OCI-LY1 (cell line): ENCODE measurements around the gene PRKG1.

Experiments
- H2AFZ ChIP-seq: fragments of 200-600 bp; sonication (generic), shearing (Covaris generic); 2 replicates; pipeline ENCODE4 v1.6.0; 2014; ENCODE audit warnings: antibody characterized with exemption, mild to moderate bottlenecking, low read length
- H3F3A ChIP-seq: fragments of 200-600 bp; sonication (generic), shearing (Covaris generic); 2 replicates; pipeline ENCODE4 v1.6.0; 2014; ENCODE audit warnings: mild to moderate bottlenecking, antibody characterized with exemption, low read length, moderate library complexity; ENCODE audit not compliant: insufficient read depth
- H3K27ac ChIP-seq: fragments of 200-600 bp; sonication (generic); 2 replicates; pipeline ENCODE4 v1.5.1; 2014; ENCODE audit warnings: low read length, mixed run types, mild to moderate bottlenecking, low read depth; ENCODE audit not compliant: poor library complexity, severe bottlenecking
- H3K27me3 ChIP-seq: fragments of 200-600 bp; sonication (generic); 2 replicates; pipeline ENCODE4 v1.6.0; 2014; ENCODE audit warnings: antibody characterized with exemption, mild to moderate bottlenecking, low read length, moderate library complexity; ENCODE audit not compliant: insufficient read depth
- H3K36me3 ChIP-seq: fragments of 200-600 bp; sonication (generic); 2 replicates; pipeline ENCODE4 v1.6.1; 2014; ENCODE audit warnings: mild to moderate bottlenecking, antibody characterized with exemption, low read length, moderate library complexity, mixed read lengths; ENCODE audit not compliant: insufficient read depth
- H3K4me1 ChIP-seq: fragments of 200-600 bp; sonication (generic); 2 replicates; pipeline ENCODE4 v1.5.1; 2014; ENCODE audit warnings: mild to moderate bottlenecking, low read length, moderate library complexity; ENCODE audit not compliant: insufficient read depth, severe bottlenecking
- H3K4me2 ChIP-seq: fragments of 200-600 bp; sonication (generic), shearing (Covaris generic); 2 replicates; pipeline ENCODE4 v1.6.1; 2014; ENCODE audit warnings: low read length
- H3K4me3 ChIP-seq: fragments of 200-600 bp; sonication (generic); 2 replicates; pipeline ENCODE4 v1.5.1; 2014; ENCODE audit warnings: low read length, low read depth, mild to moderate bottlenecking, mixed read lengths; ENCODE audit not compliant: poor library complexity, severe bottlenecking
- H3K79me2 ChIP-seq: fragments of 200-600 bp; shearing (Covaris generic); 2 replicates; pipeline ENCODE4 v1.6.1; 2016; ENCODE audit warnings: mixed run types, low read length, mixed read lengths; ENCODE audit not compliant: insufficient read depth
- H3K9ac ChIP-seq: fragments of 200-600 bp; sonication (generic), shearing (Covaris generic); 2 replicates; pipeline ENCODE4 v1.6.1; 2014; ENCODE audit warnings: mild to moderate bottlenecking, low read length, mixed read lengths
- H3K9me2 ChIP-seq: fragments of 200-600 bp; sonication (generic), shearing (Covaris generic); 2 replicates; pipeline ENCODE4 v1.6.1; 2014; ENCODE audit warnings: low read depth, mild to moderate bottlenecking, low read length, mixed read lengths
- H3K9me3 ChIP-seq: fragments of 200-600 bp; shearing (Covaris generic); 2 replicates; pipeline ENCODE4 v1.6.1; 2014; ENCODE audit warnings: low read length, mixed read lengths
- H4K20me1 ChIP-seq: fragments of 200-600 bp; sonication (generic), shearing (Covaris generic); 2 replicates; pipeline ENCODE4 v1.6.0; 2016; ENCODE audit warnings: mild to moderate bottlenecking, low read length; ENCODE audit not compliant: insufficient read depth
- EZH2 ChIP-seq: fragments of 200-600 bp; sonication (generic), shearing (Covaris generic); IDR thresholded peaks from 2 replicates; pipeline ENCODE4 v1.8.0; 2017; ENCODE audit warnings: borderline replicate concordance, mixed run types, mild to moderate bottlenecking, antibody characterized with exemption, low read length, moderate library complexity, mixed read lengths
- TF ChIP-seq, protein P1 (sequence below): fragments of 200-600 bp; sonication (generic), shearing (Covaris generic); IDR thresholded peaks from 2 replicates; pipeline ENCODE4 v1.5.1; 2017; ENCODE audit warnings: mild to moderate bottlenecking, antibody characterized with exemption, low read length, moderate library complexity, mixed read lengths

PRKG1 gene

DNA sequence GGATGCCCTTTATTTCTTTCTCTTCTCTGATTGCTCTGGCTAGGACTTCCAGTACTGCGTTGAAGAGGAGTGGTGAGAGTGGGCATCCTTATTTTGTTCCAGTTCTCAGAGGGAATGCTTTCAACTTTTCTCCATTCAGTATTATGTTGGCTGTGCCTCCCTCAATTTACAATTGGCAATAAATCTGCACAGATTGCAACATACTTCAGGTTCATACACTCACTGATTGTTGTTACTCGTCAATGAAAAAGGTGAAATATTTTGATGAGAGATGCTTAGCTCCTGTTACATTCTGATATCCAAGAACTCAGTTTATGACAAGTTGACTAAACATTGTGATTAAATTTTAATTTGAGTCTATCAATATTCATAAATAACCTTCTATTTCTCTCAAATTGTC, 1201.9 kb downstream of the PRKG1 start:
- Histone ChIP-seq H2AFZ (no peak overlapping the region), H3K4me2 (no peak overlapping the region), H4K20me1 (no peaks in the 10 kb centered on the region), H3K9ac (no peak overlapping the region), H3K27ac (no peak overlapping the region), H3K27me3 (no peaks in the 10 kb centered on the region), H3K4me1 (no peaks in the 10 kb centered on the region), H3F3A (no peaks in the 10 kb centered on the region), H3K36me3 (no peaks in the 10 kb centered on the region), H3K9me3 (no peaks in the 10 kb centered on the region), H3K4me3 (no peak overlapping the region), H3K79me2 (no peaks in the 10 kb centered on the region), H3K9me2 (no peaks in the 10 kb centered on the region)
- no peak for TF ChIP-seq EZH2
- TF ChIP-seq, protein P1, sequence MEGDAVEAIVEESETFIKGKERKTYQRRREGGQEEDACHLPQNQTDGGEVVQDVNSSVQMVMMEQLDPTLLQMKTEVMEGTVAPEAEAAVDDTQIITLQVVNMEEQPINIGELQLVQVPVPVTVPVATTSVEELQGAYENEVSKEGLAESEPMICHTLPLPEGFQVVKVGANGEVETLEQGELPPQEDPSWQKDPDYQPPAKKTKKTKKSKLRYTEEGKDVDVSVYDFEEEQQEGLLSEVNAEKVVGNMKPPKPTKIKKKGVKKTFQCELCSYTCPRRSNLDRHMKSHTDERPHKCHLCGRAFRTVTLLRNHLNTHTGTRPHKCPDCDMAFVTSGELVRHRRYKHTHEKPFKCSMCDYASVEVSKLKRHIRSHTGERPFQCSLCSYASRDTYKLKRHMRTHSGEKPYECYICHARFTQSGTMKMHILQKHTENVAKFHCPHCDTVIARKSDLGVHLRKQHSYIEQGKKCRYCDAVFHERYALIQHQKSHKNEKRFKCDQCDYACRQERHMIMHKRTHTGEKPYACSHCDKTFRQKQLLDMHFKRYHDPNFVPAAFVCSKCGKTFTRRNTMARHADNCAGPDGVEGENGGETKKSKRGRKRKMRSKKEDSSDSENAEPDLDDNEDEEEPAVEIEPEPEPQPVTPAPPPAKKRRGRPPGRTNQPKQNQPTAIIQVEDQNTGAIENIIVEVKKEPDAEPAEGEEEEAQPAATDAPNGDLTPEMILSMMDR = no peak

DNA sequence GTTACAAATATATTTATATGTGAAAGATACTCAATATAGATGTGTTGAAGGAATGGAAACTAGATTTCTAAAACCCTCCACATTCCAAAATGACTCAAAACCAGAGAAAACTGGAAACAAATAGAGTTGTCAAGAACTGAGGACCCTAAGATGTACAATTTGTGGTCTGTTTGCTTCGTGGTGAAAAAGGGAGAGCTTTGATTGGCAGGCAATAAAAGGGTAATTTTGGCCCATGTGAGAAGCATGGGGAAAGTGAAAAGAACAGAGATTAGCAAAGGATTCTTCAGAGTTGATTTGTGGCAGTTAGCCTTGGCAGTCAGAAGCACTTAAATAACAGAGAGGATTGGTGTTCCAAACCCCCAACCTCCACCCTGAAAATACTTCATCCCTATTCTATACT, 1202.7 kb downstream of the PRKG1 start:
- no peak for TF ChIP-seq EZH2
- TF ChIP-seq, protein P1 = no peak
- H3K79me2 ChIP-seq = no peaks in the 10 kb centered on the region
- no peaks in the 10 kb centered on the region for H3K27me3 ChIP-seq
- H2AFZ ChIP-seq = no peak overlapping the region
- no peaks in the 10 kb centered on the region for H3K9me3 ChIP-seq
- no peaks in the 10 kb centered on the region for H4K20me1 ChIP-seq
- no peak overlapping the region for H3K4me2 ChIP-seq
- no peaks in the 10 kb centered on the region for H3F3A ChIP-seq
- no peaks in the 10 kb centered on the region for H3K4me1 ChIP-seq
- H3K4me3 ChIP-seq = no peak overlapping the region
- H3K27ac ChIP-seq = no peak overlapping the region
- H3K9me2 ChIP-seq = no peaks in the 10 kb centered on the region
- H3K36me3 ChIP-seq = no peaks in the 10 kb centered on the region
- no peak overlapping the region for H3K9ac ChIP-seq

DNA sequence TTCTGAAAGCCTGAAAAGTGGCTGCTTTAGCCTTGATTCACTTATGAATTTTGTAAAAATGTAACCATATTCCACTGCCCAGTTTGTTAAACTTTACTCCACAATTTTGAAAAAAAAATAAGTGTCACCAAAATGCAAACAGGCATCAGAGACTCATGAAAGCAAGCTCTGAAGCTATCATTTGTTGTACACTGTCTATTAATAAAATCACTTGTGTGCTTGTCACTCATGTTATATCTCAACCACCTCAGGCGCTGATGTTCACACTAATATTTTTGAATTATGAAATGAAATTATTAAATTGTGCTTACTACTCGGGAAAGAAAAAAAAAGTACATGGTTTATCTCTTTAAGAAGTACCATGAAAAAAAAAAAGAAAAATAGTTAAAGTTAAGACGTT, 1205.3 kb downstream of the PRKG1 start:
- Histone ChIP-seq H3F3A (no peaks in the 10 kb centered on the region), H3K9ac (no peak overlapping the region), H3K4me3 (no peak overlapping the region), H3K36me3 (no peaks in the 10 kb centered on the region), H3K27me3 (no peaks in the 10 kb centered on the region), H3K79me2 (no peaks in the 10 kb centered on the region), H4K20me1 (no peaks in the 10 kb centered on the region), H2AFZ (no peak overlapping the region), H3K27ac (no peak overlapping the region), H3K4me1 (no peaks in the 10 kb centered on the region), H3K4me2 (no peak overlapping the region), H3K9me3 (no peaks in the 10 kb centered on the region), H3K9me2 (no peaks in the 10 kb centered on the region)
- no peak for TF ChIP-seq EZH2

DNA sequence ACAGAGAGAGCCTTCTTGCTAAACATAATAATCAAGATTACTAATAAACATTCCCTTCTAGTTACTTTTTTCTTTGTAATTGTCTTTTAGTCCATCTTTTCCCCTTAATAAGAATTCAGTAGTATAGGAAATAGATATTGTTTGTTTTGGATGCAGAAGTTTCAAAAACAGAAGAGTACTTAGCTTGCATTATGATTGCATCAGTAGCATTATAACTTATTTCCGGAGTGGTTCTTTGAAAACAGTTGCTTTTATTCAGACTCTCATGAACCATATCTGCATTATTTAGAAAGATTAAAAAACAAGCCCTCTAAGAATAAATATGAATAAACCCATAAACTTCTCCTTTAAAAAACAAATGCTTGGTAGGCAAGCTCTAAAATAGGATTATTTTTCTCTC, 1205.8 kb downstream of the PRKG1 start:
- Histone ChIP-seq H3K79me2 (no peaks in the 10 kb centered on the region), H3K9me2 (no peaks in the 10 kb centered on the region), H4K20me1 (no peaks in the 10 kb centered on the region), H3K9me3 (no peaks in the 10 kb centered on the region), H3K27me3 (no peaks in the 10 kb centered on the region), H3K4me3 (no peak overlapping the region), H3F3A (no peaks in the 10 kb centered on the region), H3K4me1 (no peaks in the 10 kb centered on the region), H2AFZ (no peak overlapping the region), H3K9ac (no peak overlapping the region), H3K27ac (no peak overlapping the region), H3K4me2 (no peak overlapping the region), H3K36me3 (no peaks in the 10 kb centered on the region)
- TF ChIP-seq EZH2 = no peak
- TF ChIP-seq, protein P1 = no peak
